NCI-H1436 (cell line): Measurements from ENCODE around the gene OPN5.
"Not testable (repeated sequence)": the region's sequence is repeated elsewhere in the genome, so short reads cannot be mapped to it uniquely, and the experiment has no call there.

ENCODE experiments used
- DNase-seq: peaks from one replicate; lab custom pipeline; 2025; lab: John Stamatoyannopoulos, UW

OPN5 gene, protein sequence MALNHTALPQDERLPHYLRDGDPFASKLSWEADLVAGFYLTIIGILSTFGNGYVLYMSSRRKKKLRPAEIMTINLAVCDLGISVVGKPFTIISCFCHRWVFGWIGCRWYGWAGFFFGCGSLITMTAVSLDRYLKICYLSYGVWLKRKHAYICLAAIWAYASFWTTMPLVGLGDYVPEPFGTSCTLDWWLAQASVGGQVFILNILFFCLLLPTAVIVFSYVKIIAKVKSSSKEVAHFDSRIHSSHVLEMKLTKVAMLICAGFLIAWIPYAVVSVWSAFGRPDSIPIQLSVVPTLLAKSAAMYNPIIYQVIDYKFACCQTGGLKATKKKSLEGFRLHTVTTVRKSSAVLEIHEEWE

DNA sequence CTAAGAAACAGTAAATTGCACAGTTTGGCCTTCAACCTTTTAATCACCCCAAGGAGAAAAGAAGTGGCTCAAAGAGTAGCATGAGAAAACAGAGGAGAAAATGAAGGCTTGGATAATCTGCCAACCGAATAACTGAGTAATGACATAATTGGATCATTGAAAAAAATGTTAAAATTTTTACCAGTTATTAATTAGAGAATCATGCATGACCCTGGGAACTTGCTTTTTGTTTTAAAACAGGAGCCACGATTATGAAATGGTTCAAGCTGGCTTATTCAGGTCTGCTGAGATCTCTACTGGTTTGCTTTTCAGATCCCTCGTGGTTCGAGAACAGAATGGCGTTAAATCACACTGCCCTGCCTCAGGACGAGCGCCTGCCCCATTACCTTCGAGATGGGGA is at the start of gene OPN5:
OPN5 (plus strand) TSS at position 301 of the 400 bp plus-strand sequence; CDS start at position 336, 35 bp downstream.
- DNase-seq: no peak

DNA sequence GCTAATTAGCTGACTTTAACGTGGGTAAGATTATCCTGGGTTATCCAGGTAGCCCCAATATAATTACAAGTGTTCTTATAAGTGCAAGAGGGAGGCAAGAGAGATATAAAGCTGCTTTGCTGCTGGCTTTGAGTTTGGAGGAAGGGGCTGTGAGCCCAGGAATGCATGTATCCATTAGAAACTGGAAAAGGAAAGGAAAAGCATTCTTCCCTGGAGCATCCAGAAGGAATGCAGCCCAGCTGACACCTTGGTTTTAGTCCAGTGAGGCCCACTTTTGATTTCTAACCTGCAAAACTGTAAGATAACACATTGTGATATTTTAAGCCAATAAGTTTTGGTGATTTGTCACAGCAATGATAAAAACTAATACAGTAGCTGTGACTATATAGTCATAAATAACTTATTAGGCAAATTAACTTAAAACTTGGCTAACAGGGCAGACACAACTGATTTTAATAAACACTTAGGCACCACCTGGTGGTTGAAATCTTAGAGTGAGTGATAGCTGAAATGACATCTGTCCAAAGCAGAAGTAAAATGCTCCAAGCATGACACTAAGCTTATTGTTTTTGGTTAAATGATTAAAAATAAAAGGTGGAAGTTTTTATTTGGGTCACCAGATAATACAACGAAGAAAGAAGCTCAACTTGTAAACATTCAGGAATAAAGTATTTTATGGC is 47.8 kb upstream of the OPN5 start:
- no peak for DNase-seq

DNA sequence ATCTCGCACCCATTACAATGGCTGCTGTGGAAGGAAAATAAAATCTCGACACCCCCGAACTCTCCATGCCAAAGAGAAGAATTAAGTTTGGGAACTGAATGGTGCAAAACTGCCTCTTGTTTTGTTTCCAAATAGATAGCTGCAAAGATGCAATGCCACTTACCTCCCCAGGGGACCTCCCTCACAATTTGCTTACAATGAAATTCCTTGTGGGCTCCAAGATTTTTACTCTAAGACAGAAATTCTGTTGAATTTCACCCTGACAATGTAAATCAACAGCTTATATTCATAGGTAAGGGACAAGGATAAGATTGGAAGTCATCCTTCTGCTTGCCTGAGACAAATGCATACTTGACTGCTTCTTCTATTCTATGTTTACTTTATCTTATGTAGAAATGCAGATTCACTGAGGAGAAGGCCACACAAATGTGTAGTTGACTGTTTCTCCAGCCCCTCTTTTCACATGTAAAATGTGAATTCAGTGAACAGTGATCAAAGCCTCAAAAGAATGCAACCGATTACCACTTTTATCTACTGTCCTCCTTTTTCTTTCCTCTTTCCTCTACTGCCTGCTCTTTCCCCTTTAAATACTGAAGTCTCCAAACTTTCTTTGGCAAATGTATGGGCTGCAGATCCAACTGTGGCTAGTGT is 46.9 kb upstream of the OPN5 start:
- no peak for DNase-seq

DNA sequence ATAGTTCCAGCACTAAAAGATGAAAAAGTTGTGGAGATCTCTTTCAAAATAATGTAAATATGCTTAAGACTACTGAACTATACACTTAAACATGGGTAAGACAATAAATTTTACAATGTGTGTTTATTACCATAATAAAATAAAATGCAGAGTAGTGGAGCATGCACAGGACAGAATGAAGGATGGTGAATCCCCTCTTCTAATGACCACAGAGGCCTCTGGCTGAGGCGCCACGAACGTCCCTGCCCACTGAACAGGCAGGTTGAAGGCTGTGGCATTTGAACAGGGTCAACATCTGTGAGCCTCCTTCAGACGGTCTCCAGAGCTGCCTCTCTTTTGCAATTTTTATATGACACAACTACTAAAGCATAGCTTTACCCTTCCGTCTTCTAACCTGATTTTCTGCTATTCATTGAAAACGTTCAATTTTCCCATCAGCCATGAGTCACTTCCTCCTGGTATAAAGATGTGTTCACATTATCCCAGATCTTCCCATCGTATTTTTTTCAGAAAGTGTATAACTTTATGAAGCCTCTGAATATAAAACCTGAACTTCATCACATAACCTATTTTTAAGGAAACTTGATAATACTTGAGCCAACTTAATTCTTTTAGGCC is 45.6 kb upstream of the OPN5 start:
- DNase-seq: no peak

DNA sequence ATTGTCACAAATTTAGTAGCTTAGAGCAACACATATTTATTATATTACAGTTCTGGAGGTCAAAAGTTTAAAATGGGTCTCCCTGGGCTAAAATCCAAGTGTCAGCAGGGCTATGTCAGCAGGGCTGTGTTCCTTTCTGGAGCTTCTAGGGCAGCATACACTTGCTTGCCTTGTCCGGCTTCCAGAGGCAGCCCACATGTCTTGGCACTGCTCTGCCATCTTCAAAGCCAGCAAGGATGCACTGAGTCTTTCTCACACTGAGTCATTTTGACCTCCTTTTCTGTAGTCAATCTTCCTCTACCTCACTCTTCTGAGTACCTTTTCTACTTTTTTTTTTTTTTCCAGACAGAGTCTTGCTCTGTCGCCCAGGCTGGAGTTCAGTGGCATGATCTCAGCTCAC is 44.4 kb upstream of the OPN5 start:
- no peak for DNase-seq

DNA sequence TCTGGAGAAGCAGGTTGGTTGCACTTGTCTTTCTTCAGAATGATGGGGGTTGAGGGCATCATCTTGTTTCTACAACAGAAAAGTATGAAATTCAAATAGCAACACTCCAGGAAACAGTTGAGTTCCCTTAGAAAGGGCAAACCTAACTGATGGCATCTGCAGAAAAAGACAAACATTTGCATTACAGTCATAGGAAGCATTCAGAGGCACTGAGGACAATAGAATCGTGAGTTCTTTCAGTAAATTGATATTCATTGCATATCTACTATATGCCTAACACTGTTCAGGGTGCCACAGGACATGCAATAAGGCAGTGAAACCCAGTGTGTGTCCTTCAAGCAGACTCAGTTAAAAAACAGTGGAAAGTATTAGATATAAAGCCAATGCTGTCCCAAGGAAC is 41.1 kb upstream of the OPN5 start:
- no peak for DNase-seq

DNA sequence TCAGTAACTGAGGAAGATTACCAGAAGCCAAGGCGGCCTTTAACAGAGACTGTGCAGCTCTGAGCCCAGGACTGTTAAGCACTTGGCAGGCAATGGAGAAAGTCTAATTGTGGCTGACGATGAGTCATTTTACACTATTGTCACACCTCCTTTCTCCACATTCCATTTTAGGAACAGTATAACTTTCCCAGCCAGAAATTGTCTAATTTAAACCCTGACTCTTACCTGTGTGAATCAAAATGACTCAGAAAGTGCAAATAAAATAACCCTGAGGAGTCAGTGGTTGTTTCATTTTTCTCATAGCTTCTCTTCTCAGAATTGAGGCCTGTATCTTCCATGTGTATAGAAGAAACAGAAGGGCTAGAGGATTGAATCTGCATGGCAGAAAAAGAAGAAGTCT is 40.0 kb upstream of the OPN5 start:
- DNase-seq: no peak

DNA sequence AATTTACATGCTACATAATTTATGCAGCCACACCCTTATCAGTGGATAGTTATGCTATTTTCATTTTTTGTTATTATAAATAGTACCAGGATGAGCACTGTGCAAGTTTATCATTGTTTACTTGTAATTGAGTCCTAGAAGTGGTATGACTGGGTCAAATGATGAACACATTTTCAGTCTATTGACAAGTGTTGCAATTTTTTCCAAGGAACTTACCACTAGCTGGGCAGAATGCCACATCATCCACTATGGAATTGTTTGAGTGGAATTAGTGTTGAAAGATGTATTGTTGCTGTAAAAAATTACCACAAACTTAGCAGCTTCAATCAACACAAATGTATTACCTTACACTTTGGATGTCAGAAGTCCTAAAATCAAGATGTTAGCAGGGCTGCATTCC is 38.1 kb upstream of the OPN5 start:
- no peak for DNase-seq

DNA sequence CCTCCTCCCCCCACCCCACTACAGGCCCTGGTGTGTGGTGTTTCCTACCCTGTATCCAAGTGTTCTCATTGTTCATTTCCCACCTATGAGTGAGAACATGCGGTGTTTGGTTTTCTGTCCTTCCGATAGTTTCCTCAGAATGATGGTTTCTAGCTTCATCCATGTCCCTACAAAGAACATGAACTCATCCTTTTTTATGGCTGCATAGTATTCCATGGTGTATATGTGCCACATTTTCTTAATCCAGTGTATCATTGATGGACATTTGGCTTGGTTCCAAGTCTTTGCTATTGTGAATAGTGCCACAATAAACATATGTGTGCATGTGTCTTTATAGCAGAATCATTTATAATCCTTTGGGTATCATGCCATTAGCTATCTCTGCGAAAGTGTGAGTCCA is 36.6 kb upstream of the OPN5 start:
- not testable (repeated sequence) for DNase-seq

DNA sequence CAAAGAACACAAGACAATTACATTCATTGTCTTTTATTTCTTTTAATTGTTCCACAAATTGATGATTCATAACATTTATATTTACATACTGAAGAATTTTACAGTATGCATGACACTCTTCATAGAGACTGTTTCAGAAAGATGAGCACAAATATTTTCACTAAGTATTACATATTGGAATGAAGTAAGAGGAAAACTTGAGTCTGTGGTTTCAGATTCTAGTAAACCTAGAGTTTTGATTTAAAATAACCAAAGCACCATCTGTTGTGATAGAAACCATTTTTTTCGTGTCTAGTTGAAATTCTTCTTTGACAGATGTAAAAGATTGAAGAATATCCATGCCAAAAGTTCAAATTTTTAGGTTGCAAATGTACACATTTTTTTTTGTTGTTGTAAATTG is 32.1 kb upstream of the OPN5 start:
- DNase-seq: no peak

DNA sequence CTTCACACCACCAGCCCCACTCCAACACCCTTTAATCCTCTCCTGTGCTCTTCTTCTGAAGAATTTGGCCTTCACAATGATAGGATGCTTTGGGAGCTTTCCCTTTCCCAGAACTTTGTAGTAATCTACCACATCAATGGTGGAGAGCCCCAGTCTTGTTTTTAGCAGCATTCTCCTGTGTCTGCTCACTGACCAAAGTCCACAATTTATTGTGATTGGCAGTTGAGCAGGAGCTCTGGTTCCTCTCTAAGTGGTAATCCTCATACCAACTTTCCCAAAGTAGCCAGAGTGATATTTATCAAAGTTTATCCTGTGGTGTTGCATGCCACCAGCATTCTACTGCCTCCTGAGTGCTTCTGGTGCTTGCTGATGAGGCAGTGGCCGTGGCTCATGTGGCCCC is 29.0 kb upstream of the OPN5 start:
- DNase-seq: no peak

DNA sequence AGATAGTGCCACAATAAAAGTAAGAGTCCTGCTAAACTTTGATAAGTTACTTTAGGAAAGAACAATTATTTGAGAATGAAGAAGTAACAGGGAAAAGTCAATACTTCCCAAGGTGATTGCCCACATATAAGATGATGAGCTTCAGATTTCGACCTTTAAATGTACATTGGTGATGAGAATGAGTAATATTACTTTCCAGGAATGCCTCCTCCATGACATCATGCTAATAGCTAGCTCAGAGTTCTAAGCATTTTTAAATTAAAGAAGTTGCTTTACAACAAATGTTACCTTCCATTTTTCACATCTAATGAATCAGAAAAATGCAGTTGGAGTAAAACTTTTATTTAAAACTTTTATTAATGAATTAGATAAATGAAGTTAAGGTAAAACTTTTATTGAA is 22.5 kb upstream of the OPN5 start:
- DNase-seq: no peak

DNA sequence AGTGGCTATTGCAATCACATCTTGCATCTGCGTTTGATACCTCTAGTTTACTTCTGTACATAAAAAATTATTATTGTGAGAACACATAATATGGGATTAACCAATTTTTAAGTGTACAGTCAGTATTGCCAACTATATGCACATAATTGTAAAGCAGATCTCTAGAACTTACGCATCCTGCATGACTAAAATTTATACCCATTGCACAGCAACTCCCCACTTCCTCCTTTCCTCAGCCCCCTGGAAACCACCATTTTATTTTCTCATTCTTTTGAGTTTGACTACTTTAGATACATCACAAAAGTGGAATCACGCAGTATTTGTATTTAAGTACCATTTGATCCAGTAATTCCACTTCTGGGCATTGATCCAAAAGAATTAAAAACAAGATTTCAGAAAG is 19.3 kb upstream of the OPN5 start:
- DNase-seq: no peak

DNA sequence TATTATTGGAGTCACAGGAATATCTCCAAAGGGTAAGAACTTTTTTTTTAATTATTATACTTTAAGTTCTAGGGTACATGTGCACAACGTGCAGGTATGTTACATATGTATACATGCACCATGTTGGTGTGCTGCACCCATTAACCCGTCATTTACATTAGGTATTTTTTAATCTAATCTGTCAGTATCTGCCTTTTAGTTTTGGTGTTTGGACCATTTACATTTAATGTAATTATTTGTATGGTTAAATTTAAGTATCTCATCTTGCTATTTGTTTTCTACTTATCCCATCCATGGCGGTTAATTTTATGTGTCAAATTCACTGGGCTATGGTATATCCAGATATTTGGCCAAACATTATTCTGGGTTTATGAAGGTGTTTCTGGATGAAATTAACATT is 15.4 kb upstream of the OPN5 start:
- DNase-seq: no peak

DNA sequence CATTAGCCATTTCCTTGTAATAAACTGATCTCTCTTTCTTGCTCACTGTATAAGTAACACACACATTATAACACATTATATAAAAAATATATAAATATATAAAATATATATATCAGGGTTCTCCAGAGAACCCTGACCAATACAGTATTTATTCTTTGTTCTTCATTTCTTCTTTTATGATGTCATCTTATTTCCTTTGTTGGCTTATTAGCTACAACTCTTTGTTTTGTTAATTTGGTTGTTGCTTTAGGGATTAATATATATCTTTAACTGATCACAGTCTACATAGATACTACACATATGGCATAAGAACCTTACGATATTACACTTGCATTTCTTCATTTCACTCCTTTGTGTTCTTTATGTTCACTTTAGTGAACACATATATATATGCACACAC is 14.7 kb upstream of the OPN5 start:
- DNase-seq: no peak

DNA sequence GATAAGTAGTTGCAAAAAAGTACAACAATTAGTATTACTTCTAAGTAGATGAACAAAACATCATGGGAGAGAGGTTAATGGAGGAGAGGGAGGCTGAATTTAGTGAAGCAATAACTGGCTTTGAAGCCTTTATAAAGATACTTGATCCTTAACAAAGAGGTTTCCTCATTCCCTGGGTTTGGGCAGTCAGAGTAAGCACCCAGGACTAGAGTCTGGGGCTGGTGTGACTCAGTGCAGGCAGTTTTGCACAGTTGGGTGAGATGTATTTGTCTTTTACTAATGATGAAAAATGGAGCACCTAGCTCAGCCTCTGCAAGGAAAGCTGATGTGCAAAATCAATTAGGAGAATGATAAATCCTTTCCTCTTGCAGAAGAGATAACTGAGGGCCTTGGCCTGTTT is 11.8 kb upstream of the OPN5 start:
- no peak for DNase-seq

DNA sequence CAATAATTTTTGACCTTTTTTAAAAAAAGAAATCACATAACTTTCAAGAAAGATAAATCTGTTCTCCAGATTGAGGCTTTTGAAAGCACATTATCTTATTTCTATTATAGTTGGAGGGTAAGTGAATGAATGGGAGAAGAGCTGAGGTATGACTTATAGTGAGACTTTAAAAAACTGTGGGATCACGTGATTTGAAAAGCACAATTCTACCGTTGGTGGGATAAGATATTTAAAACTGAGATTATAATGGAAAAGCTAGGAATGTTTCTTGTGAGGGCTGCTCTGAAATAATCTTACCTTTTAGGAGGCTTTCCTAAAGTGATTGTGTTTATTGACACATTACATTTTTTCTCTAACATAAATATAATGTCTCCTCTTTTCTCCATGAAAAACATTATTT is 9.5 kb upstream of the OPN5 start:
- no peak for DNase-seq

DNA sequence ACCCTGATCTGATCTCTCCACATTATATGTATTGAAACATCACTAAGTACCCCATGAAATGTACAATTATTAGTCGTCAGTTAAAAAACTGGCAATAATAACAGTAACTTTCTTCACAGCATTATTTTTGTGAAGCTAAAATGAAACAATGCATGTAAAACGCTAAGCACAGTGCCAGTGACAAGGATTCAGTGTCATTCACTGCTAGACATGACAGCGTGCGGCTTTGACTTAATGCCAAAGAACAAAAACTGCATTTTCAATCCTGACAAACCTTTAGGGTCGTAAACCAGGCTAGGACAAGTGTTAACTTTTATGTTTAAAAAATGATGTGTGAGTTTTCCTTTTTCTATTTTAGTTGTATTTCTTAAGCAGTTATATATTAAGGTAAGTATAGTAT is 8.8 kb upstream of the OPN5 start:
- no peak for DNase-seq

DNA sequence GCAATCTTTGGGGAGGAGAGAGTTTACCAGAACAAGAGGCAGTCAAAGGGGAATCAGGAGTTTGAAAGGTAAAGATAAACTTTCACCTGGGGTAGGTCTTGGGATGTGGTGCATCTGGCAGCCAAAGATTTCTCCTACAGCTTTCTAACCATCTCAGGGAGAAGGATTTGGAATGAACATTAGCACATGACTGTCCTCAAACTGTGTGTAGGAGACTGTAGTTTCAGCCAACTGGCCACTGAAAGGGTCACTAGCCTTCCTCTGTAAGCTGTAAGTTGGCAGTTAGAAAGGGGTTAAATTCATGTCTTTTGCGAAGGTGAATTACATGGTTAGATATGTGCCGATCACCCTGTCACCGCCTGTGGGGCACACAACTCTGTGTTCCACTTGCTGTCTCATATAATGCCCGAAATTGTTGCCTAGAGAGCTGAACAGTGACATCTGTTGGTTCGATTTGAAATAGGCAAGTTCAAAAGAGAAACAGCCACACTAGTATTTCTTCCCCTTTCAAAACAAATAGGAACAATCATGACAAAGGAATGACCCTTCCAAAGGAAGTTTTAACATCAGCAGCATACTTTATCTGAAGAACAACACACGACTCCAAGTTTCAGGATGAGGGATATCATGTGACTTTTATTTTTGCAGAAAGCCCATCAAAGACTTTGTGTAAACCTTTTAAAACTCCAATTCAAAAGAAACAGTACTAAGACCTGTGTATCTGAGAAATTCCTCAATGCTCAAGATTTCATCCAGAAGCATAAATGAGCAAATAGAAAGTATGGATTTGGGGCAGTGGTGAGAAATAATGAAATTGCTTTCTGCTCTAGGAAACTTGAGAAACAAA is 1.1 kb upstream of the OPN5 start:
- DNase-seq: peak; percentile 54

DNA sequence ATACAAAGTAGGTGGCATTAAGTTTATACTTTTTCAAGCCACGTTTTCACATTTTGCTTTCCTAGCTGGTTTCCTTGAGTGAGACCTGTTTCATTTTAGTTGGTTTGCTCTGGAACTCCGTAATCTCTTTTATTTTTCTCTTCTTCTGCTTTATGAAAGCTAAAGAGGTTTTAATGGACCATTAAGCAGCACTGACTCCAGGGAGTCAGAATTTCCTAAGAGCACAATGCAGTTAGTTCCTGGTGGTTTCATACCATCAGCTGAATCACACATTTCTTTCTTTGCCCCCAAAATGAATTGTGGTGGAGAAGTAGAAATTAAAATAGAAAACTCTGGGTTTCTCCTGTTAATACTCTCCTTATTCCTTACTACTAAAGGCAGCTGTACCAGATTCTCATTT is 3.4 kb downstream of the OPN5 start:
- DNase-seq: no peak

DNA sequence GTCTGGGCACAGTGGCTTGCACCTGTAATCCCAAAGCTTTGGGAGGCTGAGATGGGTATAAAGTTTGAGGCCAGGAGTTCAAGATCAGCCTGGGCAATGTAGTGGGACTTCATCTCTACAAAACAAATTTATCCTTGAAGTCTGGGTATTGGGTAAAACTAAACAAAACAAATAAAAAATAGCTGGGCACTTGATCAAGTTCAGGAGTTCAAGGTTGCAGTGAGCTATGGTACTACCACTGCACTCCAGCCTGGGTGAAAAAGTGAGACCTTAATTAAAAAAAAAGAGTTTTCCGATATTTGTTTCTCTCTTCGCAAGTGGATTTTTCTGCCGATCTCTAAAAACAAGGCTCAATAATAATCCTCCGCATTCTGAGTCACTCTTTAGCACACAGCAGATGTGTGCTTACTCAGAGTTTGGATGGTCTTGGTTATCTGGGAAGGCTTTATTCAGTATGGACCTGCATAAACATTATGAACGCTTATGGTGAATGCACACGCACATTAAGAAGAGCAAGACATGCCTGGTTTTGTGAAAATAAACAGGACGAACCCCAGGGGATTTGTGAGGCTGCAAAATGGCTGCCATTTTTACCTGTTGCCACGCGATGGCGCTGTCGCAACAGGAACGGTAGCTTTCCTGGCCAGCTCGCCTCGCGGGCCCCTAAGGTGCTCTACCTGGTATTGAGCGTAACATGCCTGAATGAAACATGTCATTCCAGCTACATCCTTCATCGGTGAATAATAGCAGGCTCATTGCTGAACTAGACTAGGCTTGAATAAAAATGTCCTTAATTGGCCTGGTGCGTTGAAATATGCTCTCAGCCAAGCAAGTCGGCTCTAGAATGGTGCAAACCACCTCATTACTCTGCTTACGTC is 6.0 kb downstream of the OPN5 start:
- DNase-seq: peak; percentile 85
